ENCODE results near the gene FBXO33. TPM values are rescaled to one million over a fixed set of nuclear protein-coding genes. Genes with fewer than 3 reads are reported as not detected.
A peak's percentile ranks its signal among the peaks of the same experiment; 100 is the strongest.

FBXO33 gene
- total and polyA plus RNA-seq, 9 donors: 5.4 to 22.2 (median 9.0) TPM

- H3K36me3 ChIP-seq: no peaks in the 10 kb centered on the region
- H3K27me3 ChIP-seq: no peaks in the 10 kb centered on the region
- no peaks in the 10 kb centered on the region for H3K9me3 ChIP-seq
- WGBS, 3 donors: 57 to 83% (median 67%) methylated on average over 4 of the region's 4 CpGs
- TF ChIP-seq EP300 (IDR thresholded peaks at IDR 0.05) (no peak), CTCF (IDR thresholded peaks at IDR 0.05) (no peak), POLR2A (IDR thresholded peaks at IDR 0.05) (no peak)
- H3K4me3 ChIP-seq: no peak overlapping the region
- DNase-seq: peak in 1 of 5 donors; percentile 20
- intact Hi-C loops (cut with DNase I): no loop called here
- H3K4me1 ChIP-seq (ENCODE audit: insufficient read depth): no peaks in the 10 kb centered on the region
- H3K27ac ChIP-seq: no peak overlapping the region
Measured at GRCh38 chr14:39381366-39381765, 50.9 kb downstream of the FBXO33 start.

- no peaks in the 10 kb centered on the region for H3K4me1 ChIP-seq (ENCODE audit: insufficient read depth)
- H3K9me3 ChIP-seq: no peaks in the 10 kb centered on the region
- H3K36me3 ChIP-seq: no peaks in the 10 kb centered on the region
- no peaks in the 10 kb centered on the region for H3K27me3 ChIP-seq
- no peak for TF ChIP-seq CTCF (IDR thresholded peaks at IDR 0.05)
- no peak for TF ChIP-seq EP300 (IDR thresholded peaks at IDR 0.05)
- no peak for TF ChIP-seq POLR2A (IDR thresholded peaks at IDR 0.05)
- no peak overlapping the region for H3K4me3 ChIP-seq
- intact Hi-C loops (cut with DNase I): no loop called here
- no peak for DNase-seq
- H3K27ac ChIP-seq: peak overlapping the region in 1 of 2 donors; percentile 4
- WGBS, 3 donors: 17 to 29% (median 23%) methylated on average over 4 of the region's 4 CpGs
Measured at GRCh38 chr14:39376667-39377403, 55.4 kb downstream of the FBXO33 start.

DNA sequence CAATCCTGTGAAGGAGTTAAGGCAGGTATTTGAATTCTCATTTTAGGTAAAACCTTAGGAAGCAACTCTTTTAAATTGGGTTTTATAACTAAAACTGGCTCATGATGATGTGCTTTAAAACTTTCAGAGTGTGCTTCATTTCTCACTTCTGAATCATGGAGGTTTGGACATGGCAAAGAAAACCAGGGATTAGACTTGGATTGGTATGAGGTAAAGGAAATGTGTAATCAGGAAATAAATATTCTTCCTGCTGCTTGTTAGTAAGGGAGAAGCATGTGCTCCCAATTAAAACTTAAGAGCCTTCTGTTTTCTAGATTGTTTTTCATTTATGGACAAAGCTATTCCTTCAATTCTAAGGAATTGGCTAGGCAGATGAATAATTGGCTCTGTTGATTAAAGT is 57.4 kb downstream of the FBXO33 start:
- Histone ChIP-seq H3K9me3 (no peaks in the 10 kb centered on the region), H3K27ac (no peak overlapping the region), H3K4me1 (ENCODE audit: insufficient read depth) (no peaks in the 10 kb centered on the region), H3K27me3 (no peaks in the 10 kb centered on the region), H3K4me3 (no peak overlapping the region), H3K36me3 (no peaks in the 10 kb centered on the region)
- TF ChIP-seq POLR2A (IDR thresholded peaks at IDR 0.05) (no peak), EP300 (IDR thresholded peaks at IDR 0.05) (no peak), CTCF (IDR thresholded peaks at IDR 0.05) (no peak)
- no peak for DNase-seq
- intact Hi-C loops (cut with DNase I): no loop called here

DNA sequence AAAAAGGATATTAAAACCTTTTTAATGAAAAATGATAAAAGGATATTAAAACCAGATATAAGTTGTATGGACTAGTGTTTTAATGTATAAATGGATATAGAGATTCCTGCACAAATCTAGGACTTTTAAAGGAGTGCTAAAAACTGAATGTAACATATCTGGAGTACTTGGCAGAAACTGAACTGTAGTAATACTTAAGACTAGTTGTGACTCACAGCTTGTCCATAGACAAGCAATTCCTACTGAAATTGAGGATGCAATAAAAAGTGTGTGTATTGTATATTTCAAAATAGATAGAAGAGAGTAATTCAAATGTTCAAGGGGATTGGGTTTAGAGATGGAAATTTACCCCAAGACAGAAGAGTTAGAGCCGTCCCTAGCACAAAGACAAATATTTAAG is 59.6 kb downstream of the FBXO33 start:
- H3K9me3 ChIP-seq: no peaks in the 10 kb centered on the region
- H3K36me3 ChIP-seq: no peaks in the 10 kb centered on the region
- H3K27me3 ChIP-seq: no peaks in the 10 kb centered on the region
- DNase-seq: no peak
- TF ChIP-seq POLR2A (IDR thresholded peaks at IDR 0.05) (no peak), CTCF (IDR thresholded peaks at IDR 0.05) (no peak), EP300 (IDR thresholded peaks at IDR 0.05) (no peak)
- H3K4me3 ChIP-seq: no peak overlapping the region
- H3K27ac ChIP-seq: no peak overlapping the region
- 92 to 94% (median 93%) methylated on average over 1 of the region's 1 CpG for WGBS, 3 donors
- intact Hi-C loops (cut with DNase I): no loop called here
- H3K4me1 ChIP-seq (ENCODE audit: insufficient read depth): no peaks in the 10 kb centered on the region

Measured in ovary (tissue), 9 donors.